NB4 (cell line): ENCODE data around the gene SULT1C3.

Source experiments
- DNase-seq: peaks from one replicate; pipeline ENCODE4 v3.0.0; 2010; ENCODE audit warnings: low read depth
- H3K4me3 ChIP-seq: one replicate; pipeline ENCODE4 v1.5.1; 2011; ENCODE audit warnings: mild to moderate bottlenecking, low read depth, low read length, moderate library complexity
- MYC ChIP-seq: IDR thresholded peaks from 2 replicates; pipeline ENCODE4 v1.6.1; 2011; ENCODE audit warnings: low read depth, low read length
- POLR2A ChIP-seq: IDR thresholded peaks from 2 replicates; pipeline ENCODE4 v1.6.1; 2011; ENCODE audit warnings: mild to moderate bottlenecking; ENCODE audit not compliant: insufficient read length; ENCODE audit errors: extremely low read depth
- TF ChIP-seq, protein P1 (sequence below): IDR thresholded peaks from one replicate; pipeline ENCODE4 v1.5.1; 2012; ENCODE audit warnings: low read depth, low read length
- TF ChIP-seq, protein P2 (sequence below): IDR thresholded peaks from 2 replicates; pipeline ENCODE4 v1.6.1; 2011; ENCODE audit warnings: low read depth, low read length

Gene SULT1C3

DNA sequence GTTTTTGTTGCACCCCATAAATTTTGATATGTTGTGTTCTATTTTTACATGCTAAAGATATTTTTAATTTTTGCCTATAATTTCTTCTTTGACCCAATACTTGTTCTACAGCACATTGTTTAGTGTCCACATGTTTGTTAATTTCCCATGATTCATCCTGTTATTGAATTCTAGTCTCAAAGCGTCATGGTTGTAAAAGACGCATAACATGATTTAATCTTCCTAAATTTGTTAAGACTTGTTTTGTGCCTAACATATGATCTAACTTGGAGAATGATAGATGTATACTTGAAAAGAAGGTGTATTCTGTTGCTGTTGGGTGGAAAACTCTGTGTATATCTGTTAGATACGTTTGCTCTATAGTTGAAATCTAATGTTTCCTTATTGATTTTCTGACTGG is 27.1 kb upstream of the SULT1C3 start:
- no peak overlapping the region for H3K4me3 ChIP-seq
- DNase-seq, result no peak
- TF ChIP-seq POLR2A, result no peak
- TF ChIP-seq MYC, result no peak
- TF ChIP-seq, protein P1, sequence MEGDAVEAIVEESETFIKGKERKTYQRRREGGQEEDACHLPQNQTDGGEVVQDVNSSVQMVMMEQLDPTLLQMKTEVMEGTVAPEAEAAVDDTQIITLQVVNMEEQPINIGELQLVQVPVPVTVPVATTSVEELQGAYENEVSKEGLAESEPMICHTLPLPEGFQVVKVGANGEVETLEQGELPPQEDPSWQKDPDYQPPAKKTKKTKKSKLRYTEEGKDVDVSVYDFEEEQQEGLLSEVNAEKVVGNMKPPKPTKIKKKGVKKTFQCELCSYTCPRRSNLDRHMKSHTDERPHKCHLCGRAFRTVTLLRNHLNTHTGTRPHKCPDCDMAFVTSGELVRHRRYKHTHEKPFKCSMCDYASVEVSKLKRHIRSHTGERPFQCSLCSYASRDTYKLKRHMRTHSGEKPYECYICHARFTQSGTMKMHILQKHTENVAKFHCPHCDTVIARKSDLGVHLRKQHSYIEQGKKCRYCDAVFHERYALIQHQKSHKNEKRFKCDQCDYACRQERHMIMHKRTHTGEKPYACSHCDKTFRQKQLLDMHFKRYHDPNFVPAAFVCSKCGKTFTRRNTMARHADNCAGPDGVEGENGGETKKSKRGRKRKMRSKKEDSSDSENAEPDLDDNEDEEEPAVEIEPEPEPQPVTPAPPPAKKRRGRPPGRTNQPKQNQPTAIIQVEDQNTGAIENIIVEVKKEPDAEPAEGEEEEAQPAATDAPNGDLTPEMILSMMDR, result no peak
- TF ChIP-seq, protein P2, sequence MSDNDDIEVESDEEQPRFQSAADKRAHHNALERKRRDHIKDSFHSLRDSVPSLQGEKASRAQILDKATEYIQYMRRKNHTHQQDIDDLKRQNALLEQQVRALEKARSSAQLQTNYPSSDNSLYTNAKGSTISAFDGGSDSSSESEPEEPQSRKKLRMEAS, result no peak

DNA sequence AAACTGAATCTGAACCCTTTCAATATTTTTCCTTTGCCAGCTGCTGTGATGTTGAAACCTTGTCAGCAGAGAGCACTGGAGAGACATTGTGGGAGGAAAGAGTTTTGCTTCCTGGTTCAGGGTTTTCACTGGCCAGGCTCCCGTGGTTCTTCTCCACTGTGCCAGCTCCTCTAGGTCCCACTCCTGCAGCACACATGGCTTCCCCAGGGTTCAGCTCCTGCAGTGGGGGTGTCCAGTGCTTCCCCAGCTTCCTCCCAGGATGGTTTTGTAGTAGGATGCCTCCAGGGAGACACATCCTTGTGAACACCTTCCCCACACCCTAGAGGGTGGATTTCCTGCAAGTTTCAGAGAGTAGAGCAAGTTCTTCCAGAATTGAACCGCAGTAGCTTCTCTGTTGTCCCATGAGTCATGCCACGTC is 24.0 kb upstream of the SULT1C3 start:
- no peak overlapping the region for H3K4me3 ChIP-seq
- peak; percentile 61 for DNase-seq
- TF ChIP-seq, protein P2, result no peak
- TF ChIP-seq, protein P1, result peak; percentile 34
- TF ChIP-seq POLR2A, result no peak

DNA sequence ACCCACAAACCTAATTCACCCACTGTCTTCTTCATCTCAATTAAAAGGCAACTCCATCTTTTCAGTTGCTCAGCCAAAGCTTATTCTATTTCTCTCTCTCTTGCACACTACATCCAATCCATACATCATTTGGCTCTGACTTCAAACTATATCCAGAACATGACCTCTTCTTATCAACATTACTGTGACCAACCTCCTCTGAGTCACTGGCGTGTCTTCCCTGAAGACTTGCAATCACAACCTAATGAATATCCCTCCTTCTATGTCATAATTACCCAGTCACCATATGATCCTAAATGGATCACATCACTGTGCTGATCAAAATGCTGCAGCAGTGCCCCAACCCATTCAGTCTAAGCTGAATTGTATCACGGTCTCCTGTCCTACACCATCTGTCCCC is 22.6 kb upstream of the SULT1C3 start:
- TF ChIP-seq, protein P1, result no peak
- TF ChIP-seq, protein P2, result no peak
- TF ChIP-seq MYC (no peak), POLR2A (no peak)
- DNase-seq, result no peak
- no peak overlapping the region for H3K4me3 ChIP-seq

DNA sequence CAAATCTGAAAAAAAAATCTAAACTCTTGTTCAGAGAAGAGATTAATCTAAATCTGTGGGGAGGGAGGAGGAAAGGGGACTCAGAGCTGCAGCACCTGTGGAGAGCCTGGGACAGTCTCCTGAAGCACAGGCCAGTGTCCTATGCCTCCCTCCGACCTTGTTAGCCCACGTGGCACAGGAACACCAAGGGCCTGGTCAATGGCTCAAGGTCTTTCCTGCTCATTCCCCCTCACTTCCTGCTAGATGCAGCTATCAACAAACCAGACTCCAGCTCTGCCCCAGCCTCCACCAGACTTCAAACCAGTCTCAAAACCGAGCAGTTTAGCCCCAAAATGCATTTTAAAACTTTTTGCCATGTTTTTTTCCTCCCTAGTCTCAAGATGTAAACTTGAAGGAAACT is 20.1 kb upstream of the SULT1C3 start:
- DNase-seq, result no peak
- TF ChIP-seq POLR2A, result no peak
- TF ChIP-seq, protein P2, result no peak
- no peak for TF ChIP-seq MYC
- TF ChIP-seq, protein P1, result no peak
- H3K4me3 ChIP-seq, result no peak overlapping the region

DNA sequence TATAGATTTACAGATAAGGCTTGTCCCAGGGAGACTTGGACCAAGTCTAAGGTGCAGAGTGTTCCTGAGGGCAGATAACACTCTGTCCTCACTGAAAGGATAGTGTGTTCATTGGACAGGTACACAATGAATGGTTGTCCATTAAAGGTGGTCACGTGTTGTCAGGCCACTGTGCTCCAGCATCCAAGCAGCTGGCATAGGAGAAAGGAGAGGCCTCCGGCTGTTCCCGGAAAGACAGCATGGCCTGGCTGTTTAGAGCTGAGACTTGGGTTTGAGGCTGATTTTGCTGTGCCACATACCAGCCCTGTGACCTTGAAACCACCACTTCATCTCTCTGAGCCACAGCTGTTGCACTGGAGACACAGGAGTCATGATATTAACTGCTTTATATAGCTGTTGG is 19.6 kb upstream of the SULT1C3 start:
- no peak for DNase-seq
- no peak overlapping the region for H3K4me3 ChIP-seq
- TF ChIP-seq, protein P2, result no peak
- TF ChIP-seq POLR2A (no peak), MYC (no peak)
- TF ChIP-seq, protein P1, result no peak

DNA sequence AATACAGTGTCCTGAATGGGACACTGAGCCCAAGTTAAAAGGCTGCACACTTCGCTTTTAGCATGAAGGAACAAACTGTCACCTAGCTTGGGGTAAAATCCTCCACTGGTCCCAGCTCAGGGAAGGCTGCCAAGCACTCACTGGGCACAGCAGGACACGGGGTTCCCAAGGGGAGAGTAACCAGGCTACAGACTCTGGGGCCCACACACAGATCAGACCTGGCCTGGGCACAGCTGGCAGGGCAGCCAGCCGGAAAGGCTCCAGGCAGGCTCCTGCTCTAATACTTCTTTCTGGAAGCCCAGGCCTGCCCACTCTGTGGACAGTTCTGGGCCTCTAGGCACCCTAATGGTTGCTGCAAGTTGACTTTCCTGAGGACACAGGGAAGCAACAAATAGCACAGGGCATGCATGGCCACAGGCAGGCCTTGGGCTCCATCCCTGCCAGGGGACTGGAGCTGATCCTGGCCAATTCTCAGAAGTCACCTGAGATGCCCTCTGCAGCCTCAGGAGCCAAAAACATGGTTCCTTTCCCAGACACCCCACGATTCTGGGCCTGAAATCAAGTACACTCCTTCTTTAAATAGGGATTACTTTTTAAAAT is 18.7 kb upstream of the SULT1C3 start:
- DNase-seq, result no peak
- no peak overlapping the region for H3K4me3 ChIP-seq
- TF ChIP-seq, protein P2, result no peak
- TF ChIP-seq MYC (no peak), POLR2A (no peak)
- TF ChIP-seq, protein P1, result no peak
